ENCODE results near the gene ASS1.
"Not testable (repeated sequence)": the region's sequence is repeated elsewhere in the genome, so short reads cannot be mapped to it uniquely, and the experiment has no call there.

ASS1 gene

DNA sequence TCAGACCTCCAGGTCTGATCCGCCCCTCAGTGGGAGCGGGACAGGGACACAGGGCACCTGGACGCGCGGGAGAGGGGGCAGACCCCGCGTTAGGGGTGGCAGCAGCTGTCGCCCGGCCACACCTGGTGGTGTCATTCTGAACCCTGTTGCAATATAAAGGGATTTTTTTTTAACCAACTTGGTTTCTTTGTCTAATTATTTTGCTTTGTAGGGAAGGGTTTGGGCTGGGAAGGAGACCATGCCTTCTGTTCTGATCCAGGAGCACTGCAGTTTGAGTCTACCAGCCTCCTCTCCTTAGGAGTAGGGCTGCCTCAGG lies 10.9 kb upstream of the ASS1 start:
- no peak for DNase-seq (ENCODE audit: low read depth)

DNA sequence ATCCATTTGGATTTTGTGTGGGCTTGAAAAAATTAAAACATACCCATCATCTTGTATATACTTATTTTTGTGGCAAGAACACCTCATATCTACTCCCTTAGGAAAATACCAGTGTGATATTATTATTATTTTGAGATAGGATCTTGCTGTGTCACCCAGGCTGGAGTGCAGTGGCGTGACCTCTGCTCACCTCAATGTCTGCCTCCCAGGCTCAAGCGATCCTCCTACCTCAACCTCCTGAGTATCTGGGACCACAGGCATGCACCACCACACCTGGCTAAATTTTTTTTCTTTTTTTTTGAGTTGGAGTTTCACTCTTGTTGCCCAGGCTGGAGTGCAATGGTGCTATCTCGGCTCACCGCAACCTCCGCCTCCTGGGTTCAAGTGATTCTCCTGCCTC lies 10.1 kb upstream of the ASS1 start:
- not testable (repeated sequence) for DNase-seq (ENCODE audit: low read depth)

DNA sequence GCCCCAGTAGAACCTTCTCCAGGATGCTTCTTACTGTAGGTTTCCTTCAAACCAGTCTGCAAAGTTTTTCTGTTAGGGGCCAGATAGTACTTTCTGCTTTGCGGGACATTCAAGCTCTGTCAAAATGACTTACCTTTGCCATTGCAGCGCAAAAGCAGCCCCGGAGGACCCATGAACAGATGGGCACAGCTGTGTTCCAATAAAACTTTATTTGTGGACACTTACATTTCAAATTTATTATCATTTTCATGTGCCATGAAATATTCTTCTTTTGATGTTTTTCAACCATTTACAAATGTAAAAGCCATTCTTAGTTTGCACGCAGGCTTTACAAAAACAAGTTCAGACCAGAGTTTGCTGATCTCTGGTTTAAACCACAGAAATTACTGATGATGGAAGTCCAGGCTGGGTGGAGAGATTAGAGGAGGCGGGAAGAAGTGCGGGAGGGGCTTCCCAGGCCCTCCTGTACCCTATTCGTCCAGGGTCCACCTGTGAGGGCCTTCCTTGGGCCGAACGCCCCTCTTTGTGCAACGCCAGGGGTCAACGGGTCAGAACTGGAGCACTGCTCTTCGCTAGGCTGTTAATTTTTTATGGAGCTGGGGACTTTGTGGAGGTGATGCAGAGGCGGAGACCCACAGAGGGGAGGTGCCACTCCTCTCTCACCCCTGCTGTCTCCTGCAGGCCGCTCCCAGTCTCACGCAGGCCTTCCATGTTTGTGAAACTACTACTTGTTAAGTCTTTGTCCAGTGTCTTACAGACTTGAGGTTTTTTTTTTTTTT lies 7.6 kb upstream of the ASS1 start:
- DNase-seq (ENCODE audit: low read depth), result no peak

DNA sequence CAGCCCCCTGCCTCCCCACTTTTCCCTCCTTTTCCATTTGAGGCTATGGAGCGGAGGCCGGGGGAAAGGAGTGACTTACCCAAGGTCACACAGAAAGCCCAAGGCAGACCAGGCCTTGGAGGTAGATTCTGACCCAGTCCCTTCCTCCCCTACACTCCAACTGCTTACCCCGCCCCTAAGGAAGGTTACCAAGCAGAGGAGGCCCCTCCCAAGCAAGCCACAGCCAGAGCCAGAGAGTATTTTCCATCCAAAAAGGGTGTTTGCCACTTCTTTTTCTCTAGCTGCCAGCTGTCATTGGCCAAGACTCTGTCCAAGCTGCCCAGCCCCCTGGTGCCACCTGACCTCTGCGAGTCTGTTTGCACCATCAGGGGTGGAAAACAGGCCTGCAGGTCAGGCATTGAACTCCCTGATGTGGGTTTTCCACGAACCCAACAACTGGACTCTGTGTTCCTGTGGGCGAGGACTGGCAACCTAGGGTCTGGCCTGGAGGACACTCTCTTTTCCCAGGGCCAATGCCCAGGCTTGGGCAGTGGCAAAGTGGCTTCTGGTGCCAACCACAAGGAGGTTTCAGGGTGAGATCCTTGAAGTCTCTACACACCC lies 6.3 kb upstream of the ASS1 start:
- DNase-seq (ENCODE audit: low read depth), result no peak

DNA sequence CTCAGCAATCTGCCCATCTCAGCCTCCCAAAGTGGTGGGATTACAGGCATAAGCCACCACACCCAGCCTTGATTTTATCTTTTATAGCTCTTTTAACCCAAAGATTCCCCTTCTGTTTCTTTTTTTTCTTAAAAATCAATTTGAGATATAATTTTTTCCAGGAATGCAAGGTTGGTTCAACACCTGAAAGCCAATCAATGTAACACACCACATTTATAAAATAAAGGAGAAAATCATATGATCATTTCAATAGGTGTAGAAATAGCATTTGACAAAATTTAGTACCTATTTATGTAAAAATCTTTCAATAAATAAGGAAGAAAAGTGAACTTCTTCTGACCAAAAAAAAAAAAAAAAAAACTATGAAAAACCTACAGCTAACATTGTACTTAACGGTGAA lies 3.7 kb upstream of the ASS1 start:
- no peak for DNase-seq (ENCODE audit: low read depth)

DNA sequence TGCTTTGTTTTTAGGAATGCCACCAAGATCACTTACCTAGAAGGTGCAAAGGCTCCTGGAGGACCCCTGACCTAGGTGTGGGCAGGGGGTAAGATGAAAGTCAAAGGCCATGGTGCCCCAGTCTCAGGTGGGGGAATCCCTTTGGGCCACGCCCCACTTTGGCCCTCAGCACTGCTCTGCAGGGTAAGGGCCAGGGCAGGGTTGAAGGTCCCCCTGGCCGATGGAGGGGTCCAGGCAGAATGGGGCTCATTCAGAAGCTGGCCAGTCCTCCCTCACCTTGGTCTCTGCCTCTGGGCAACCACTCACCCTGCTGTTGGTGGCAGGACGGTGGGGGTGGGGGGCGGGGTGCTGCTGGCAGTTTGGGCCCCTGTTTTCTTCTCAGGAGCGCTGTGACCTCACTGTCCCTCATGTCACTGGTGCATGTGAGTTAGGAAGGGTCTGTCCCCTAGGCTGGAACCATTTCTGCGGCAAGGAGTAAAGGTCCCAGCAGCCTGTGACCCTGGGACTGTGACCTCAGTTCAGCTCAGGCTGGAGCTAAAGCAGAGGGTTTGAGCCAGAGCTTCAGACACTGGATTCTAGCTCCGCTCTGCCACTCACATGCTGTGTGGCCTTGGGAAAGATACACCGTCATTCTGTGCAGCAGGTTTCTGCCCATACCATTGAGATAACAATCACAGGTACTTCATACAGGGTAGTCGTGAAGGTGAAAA lies 1.9 kb upstream of the ASS1 start:
- DNase-seq (ENCODE audit: low read depth), result no peak

DNA sequence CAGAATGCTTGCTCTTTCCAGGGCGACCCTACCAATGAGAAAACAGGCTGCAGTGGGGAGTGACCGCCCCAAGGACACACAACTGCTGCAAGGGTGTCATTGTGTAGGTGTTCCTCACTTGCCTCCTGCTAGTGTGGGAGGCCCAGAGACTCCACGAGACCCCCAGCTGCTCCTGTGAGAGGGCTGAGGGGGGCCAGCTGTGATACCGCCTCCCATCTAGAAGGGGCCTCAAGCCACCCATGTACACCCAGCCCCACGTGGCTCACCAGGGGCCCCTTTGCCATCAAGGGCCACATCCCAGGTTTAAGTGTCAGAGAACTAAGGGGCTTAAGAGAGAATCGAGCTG lies 1.3 kb upstream of the ASS1 start:
- no peak for DNase-seq (ENCODE audit: low read depth)

DNA sequence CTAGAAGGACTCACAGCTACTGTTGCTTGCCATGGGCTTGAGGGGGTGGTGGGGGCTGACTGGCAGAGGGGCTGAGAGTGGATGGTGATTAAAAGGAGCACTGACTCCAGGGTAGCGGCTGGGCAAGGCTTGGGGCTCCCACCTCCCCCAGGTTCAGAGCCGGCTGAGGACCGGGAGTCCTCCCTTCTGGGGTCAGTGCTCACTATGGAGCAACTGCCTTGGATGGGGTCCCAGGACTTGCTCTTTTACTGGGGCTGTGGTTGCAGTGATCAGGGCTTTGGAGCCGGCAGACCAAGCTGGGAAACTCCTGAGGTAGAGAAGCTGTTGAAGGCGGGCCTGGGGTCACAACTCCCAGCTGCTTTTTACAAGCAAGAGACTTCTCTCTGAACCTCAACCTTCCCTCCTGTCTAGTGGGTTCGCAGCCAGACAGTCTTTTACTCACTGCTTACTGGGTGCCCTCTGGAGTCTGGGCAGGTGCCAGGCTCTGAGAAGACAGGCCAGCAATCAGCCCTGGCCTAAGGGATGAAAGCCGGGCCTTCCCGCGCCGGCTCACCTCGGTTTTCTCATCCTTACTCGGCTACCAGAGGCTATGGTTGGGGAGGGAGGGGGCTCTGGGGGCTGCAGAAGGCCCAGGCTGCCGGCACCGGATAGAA lies 795 bp upstream of the ASS1 start:
- DNase-seq (ENCODE audit: low read depth), result no peak

DNA sequence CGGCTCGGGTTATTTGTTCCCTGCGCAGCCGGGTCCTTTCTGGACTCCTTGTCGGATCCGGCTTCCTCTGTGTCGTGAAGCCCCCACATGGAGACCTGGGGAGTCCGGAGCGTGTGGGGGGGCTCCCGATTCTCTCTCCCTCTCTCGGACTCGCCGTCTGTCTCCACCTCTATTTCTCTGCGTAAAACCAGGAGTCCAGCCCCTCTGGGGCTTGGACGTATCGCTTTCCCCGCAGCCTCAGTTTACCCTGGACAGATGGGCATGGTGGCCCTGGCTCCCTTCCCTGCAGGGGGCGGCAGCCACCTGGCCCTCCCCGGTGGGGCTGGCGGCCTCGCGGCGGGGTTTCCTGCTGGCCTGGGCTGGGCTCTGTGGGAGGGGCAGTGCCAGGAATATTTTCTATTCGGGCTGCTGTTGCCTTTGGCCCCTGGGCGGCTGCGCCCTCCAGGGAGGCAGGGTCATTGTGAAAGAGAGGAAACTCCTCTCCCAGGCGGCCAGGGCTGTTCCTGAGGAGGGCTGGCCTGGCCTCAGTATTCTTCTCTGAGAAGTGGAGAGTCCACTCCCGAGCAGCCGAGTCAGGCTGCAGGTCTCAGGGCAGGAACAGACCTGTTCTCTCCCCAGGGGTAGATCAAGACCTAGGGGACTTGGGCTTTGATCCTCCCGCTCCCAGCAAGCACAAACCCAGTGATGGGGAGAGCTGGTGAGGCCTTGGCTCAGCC lies 665 bp downstream of the ASS1 start:
- DNase-seq (ENCODE audit: low read depth), result no peak

DNA sequence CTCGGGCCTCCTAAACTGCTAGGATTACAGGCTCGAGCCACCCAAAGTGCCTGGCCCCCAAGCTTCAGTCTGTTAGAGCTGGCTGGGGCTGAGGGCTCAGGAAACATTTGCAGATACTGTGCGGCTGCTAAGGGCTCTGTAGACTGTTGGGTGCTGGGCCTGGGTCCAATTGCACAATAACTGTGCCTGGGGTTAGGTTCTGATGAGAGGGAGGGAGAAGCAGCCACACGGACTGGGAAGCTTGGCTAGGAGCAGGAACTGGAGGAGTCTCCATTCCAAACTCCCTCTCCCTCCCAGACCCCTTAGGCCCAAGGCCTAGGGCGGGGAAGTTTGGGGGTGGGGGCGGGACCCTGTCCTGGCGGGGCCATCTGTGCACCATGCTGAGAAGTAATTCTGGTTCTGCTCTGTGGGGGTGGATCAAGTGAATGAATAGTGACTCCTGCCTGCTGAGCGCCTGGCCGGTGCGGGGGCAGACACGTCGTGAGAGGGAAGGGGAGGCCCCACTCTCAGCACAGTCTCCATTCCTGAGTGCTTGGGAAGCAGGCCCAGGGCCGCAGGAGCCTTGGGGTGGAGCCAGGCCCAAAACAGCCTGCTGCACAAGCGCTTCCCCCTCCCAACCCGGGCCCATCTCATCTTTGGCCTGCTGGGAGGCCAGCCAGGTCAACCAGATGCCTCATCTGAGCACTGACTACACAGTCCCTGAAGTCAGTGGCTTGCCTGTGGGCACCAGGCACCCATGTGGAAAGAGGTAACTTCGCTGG lies 1.5 kb downstream of the ASS1 start:
- no peak for DNase-seq (ENCODE audit: low read depth)

DNA sequence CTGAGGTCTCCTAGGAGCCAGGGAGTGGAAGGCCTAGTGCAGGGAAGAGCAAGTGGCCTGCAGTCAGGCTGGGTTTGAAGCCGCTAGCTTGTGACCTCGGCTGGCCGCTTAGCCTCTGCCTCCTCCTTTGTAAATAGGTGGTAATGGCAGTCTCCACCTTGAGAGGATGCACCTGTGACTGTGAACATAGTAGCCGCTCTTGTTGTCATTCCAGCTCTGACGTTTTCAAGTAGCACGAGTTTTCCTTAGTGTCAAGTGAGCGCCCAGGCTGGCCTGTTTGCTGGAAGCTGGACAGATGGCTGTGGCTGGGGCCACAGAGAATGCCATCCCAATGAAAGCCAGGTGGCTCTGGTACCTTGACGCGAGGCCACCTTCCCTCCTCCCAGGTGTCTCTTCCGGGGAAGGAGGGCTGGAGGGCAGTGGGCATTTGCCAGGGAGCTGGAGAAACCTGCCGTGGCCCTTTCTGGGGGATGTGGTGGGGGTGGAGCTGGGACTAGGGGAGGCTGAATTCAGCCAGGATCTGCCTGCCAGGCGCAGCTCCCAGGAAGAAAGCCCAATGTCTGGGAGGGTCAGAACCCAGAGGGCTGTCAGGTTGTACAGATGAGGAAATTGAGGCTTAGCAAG lies 2.5 kb downstream of the ASS1 start:
- DNase-seq (ENCODE audit: low read depth), result no peak

DNA sequence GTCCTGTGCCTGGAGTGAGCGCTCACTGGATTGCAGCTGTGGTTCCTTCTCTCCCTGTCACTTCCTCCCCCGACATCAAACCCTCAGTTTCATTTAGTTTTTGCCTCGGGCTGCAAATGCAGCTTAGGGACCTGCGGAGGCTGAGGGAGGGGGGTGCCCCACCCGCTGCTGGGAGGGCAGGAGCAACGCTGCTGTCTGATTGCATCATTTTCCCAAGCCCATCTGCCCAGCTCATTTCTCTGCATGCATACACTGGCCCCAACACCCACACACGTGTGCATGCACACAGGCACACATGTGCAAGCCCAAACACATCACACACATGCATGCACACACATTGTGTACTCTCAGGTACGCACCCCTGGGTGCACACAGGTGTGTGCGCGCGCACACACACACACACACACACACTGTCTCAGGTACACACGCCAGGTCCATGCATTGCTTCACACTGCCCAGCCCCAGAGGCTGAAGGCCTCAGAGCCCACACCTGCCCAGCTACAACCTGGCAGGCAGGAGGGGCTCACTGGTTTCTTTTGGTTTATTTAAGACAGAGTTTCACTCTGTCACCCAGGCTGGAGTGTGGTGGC lies 3.4 kb downstream of the ASS1 start:
- no peak for DNase-seq (ENCODE audit: low read depth)

DNA sequence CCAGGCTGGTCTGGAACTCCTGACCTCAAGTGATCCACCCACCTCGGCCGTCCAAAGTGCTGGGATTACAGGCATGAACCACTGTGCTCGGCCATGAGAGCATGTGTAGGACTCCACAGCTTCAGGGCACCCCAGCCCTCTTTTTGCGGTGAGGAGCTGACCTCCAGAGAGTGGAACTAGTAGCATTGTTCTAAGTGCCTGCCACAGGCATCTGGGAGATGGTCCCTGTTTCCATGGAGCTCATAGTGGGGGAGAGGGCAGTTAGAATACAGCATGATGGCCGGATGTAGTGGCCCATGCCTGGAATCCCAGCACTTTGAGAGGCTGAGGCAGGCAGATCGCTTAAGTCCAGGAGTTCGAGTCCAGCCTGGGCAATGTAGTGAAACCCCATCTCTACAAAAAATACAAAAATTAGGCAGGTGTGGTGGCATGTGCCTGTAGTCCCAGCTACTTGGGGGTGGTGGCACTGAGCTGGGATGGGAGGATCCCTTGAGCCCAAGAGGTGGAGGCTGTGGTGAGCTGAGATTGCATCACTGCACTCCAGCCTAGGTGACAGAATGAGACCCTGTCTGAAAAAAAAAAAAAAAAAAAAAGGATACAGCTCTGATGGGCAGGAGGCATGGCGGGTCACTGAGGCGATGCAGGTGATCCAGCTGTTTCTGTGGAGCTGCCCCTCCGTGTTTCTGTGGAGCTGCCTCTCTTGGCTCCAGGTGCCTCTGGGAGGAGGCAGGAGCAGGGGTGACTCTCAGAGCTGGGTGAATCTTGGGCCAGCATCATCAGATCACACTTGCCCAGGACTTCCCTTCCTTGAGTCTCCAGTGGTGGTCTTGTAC lies 4.2 kb downstream of the ASS1 start:
- no peak for DNase-seq (ENCODE audit: low read depth)

DNA sequence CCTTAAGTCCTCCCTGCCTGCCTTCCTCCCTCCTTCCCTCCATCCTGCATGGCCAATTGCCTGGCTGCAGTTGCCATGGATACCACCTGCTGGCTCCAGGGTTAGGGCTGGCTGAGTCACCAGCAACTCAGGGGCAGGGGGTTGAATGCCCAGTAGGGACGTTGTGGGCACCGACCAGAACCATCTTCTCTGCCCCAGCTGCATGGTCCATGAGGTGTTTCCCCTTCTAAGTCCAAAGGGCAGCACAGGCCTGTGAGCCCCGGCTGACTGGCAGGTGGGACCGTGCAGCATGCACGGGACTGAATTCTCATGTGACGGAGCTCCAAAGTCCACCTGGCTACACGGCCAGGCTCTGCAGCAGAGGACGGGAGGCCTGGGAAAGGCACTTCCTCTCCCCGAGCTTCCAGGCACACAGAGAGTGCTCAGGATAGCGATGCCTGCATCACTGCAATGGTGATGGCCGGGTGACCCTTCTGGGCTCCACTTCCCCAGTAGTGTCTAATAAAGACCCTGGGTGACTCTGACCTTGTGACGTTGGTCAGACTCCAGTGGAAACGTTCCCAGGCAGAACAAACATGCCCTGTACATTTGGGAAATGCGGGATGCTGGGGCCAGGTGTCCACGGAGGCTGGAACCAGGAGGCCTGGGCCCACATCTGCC lies 5.7 kb downstream of the ASS1 start:
- no peak for DNase-seq (ENCODE audit: low read depth)

DNA sequence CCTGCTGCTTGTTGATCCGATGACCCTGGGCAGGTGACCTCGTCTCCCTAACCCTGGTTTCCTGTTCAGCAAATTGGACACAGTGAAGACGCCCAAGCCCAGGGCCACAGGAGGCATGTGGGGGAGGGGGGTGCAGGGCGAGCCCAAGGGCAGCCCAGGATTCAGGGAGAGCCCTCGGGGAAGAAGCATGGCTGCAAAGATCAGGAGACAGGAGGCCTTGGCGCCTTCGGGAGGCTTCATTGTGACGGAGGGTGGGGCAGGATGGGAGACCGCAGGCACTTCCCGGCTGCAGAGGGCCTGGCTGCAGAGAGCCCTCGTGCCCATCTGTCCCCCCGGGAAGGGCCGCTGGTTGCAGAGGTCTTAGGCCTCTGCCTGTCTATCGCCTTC lies 6.2 kb downstream of the ASS1 start:
- DNase-seq (ENCODE audit: low read depth), result no peak

DNA sequence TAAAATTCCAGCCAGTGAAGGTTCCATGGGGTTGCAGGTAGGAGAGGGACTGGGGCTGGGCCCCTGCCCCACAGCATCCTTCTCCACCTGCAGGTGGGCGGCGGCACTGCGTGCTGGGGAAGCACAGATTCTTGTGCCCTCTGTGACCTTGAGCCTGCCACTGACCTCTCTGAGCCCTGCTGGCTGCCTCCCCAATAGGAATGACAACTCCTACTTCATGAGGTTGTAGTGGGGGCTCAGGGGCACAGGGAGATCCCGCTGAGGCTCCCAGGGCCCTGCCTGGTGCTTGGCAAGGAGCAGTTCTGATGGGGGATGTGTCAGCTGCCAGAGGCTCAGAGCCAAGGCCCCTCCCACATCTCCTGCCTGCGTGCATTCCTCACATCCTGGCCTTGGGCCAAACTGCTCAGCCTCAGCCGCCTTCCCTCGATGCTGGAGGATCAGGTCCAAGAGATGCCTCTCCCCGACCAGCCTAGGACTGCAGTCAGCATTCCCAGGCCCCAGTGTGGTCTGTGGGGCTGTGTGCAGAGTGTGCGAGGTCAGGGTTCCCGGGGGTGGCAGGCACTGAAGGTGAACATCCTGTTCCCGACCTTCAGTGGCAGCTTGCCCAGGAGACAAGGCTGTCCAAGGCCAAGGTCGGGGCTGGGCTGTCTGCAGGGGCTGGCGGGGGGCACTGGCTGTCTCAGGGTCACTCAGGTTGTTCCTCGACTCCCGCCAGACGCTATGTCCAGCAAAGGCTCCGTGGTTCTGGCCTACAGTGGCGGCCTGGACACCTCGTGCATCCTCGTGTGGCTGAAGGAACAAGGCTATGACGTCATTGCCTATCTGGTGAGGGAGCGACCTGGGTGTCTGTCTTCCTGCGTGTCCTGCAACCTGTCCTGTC lies 7.0 kb downstream of the ASS1 start:
- no peak for DNase-seq (ENCODE audit: low read depth)

DNA sequence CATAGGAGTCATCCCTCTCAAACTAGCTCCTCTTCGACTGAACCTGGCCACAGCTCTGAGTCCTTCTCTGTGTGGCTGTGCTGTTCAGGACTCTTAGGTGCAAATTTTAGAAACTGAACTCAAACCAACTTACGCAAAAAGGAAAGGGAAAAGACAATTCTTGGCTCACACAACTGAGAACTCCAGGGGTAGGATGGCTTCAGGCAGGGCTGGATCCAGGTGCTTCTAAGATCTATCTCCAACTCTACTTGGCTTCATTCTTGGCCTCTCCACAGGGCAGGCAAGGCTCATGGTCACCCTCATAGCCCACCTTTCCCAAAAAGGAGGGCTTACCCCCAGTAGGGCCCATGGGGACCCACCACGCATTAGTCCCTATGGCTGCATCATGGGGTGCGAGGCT lies 8.1 kb downstream of the ASS1 start:
- DNase-seq (ENCODE audit: low read depth), result no peak

DNA sequence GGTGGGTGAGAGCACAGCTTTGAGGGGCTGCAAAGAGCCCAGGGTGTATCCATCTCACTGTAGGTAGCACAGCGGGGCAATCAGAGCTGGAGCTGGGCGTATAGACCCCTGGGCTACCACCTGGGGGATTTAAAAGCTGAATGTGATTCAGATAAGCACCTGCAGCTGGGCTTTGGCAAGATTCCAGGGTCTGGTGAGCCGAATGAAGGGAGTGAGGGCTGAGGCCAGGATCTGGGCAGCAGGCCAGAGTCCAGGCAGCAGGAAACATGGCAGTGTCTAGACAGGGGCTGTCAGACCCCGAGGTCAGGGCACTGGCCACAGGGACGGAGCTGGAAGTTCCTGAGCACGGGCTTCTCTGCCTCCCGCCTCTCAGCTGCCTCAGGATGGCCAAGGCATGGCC lies 8.7 kb downstream of the ASS1 start:
- no peak for DNase-seq (ENCODE audit: low read depth)

Measured in T-helper 22 cell (primary cell).